GM23338 (cell line): ENCODE data around the gene TNFRSF4. TPM values are rescaled to one million over a fixed set of nuclear protein-coding genes. Genes with fewer than 3 reads are reported as not detected.

Source experiments
- ATAC-seq: fragments of 200-7000 bp; cut with Tn5 transposase; 3 replicates; pipeline ENCODE4 v1.9.1; 2020
- DNase-seq: peaks from one replicate; pipeline ENCODE4 v3.0.0-alpha.2; 2015; ENCODE audit warnings: low spot score
- H2AFZ ChIP-seq: fragments of 200-600 bp; sonication (generic); 2 replicates; pipeline ENCODE4 v1.8.0; 2016; ENCODE audit warnings: antibody characterized with exemption, mild to moderate bottlenecking, moderate library complexity
- H3F3A ChIP-seq: fragments of 200-600 bp; sonication (generic); replicated peaks from 2 replicates; pipeline ENCODE4 v1.8.0; 2017; ENCODE audit warnings: antibody characterized with exemption, mixed run types, low read depth
- H3K27ac ChIP-seq: fragments of 200-600 bp; sonication (generic); 2 replicates; pipeline ENCODE4 v1.6.1; 2016; ENCODE audit warnings: low read depth
- H3K27me3 ChIP-seq: fragments of 200-600 bp; sonication (generic); 2 replicates; pipeline ENCODE4 v1.8.0; 2016; ENCODE audit warnings: mild to moderate bottlenecking, mixed run types, moderate library complexity; ENCODE audit not compliant: insufficient read depth
- H3K36me3 ChIP-seq: fragments of 200-600 bp; sonication (generic); 2 replicates; pipeline ENCODE4 v1.8.0; 2016; ENCODE audit warnings: mild to moderate bottlenecking; ENCODE audit not compliant: insufficient read depth
- H3K4me1 ChIP-seq: fragments of 200-600 bp; sonication (generic); 2 replicates; pipeline ENCODE4 v1.8.0; 2016; ENCODE audit warnings: mild to moderate bottlenecking, moderate library complexity; ENCODE audit not compliant: insufficient read depth
- H3K4me2 ChIP-seq: fragments of 200-600 bp; sonication (generic); 2 replicates; pipeline ENCODE4 v1.7.1; 2017; ENCODE audit warnings: mixed run types
- H3K4me3 ChIP-seq: fragments of 200-600 bp; sonication (generic); 2 replicates; pipeline ENCODE4 v1.6.1; 2016; ENCODE audit warnings: mixed run types
- H3K79me2 ChIP-seq: fragments of 200-600 bp; sonication (generic); replicated peaks from 2 replicates; pipeline ENCODE4 v1.8.0; 2017; ENCODE audit warnings: mild to moderate bottlenecking; ENCODE audit not compliant: insufficient read depth
- H3K9me2 ChIP-seq: fragments of 200-600 bp; sonication (generic); 2 replicates; pipeline ENCODE4 v1.8.0; 2017; ENCODE audit not compliant: insufficient read depth
- H4K20me1 ChIP-seq: fragments of 200-600 bp; sonication (generic); replicated peaks from 2 replicates; pipeline ENCODE4 v1.8.0; 2017; ENCODE audit warnings: mild to moderate bottlenecking; ENCODE audit not compliant: insufficient read depth
- H3K27ac Mint-ChIP-seq: 2 replicates; pipeline ENCODE4 v1.8.0; 2020; ENCODE audit warnings: inconsistent platforms, mild to moderate bottlenecking, moderate library complexity, mixed read lengths
- H3K27me3 Mint-ChIP-seq: 3 replicates; pipeline ENCODE4 v1.8.0; 2022; ENCODE audit warnings: low read depth, mild to moderate bottlenecking, moderate library complexity, mixed read lengths, inconsistent platforms; ENCODE audit not compliant: insufficient read depth, poor library complexity
- H3K36me3 Mint-ChIP-seq: 3 replicates; pipeline ENCODE4 v1.8.0; 2021; ENCODE audit warnings: low read depth, mild to moderate bottlenecking, inconsistent platforms, moderate library complexity, mixed read lengths
- H3K4me1 Mint-ChIP-seq: 3 replicates; pipeline ENCODE4 v1.8.0; 2020; ENCODE audit warnings: mild to moderate bottlenecking, inconsistent platforms, mixed read lengths
- H3K4me3 Mint-ChIP-seq: 3 replicates; pipeline ENCODE4 v1.8.0; 2021; ENCODE audit warnings: moderate library complexity, mild to moderate bottlenecking, inconsistent platforms, mixed read lengths
- H3K9me3 Mint-ChIP-seq: 3 replicates; pipeline ENCODE4 v1.8.0; 2020; ENCODE audit warnings: moderate library complexity, mild to moderate bottlenecking, inconsistent platforms, mixed read lengths
- CREB1 ChIP-seq: fragments of 250-450 bp; sonication (Bioruptor Pico); IDR thresholded peaks from 2 replicates; pipeline ENCODE4 v1.5.0; 2020; ENCODE audit warnings: low read depth, mild to moderate bottlenecking, moderate library complexity
- CTCF ChIP-seq, 2 experiments: fragments of 200-600 bp in 1 of 2; sonication (generic) in 1 of 2; conservative IDR thresholded peaks; 2 replicates each; pipeline versions ENCODE4 v1.5.1 to v1.6.1; 2016 to 2017; ENCODE audit warnings: antibody characterized with exemption in 2 of 2, low read depth in 2 of 2, mild to moderate bottlenecking in 2 of 2, moderate library complexity in 1 of 2
- ETS1 ChIP-seq: IDR thresholded peaks from 2 replicates; pipeline ENCODE4 v1.6.1; 2016; ENCODE audit warnings: antibody characterized with exemption
- EZH2 ChIP-seq: fragments of 200-600 bp; sonication (generic); IDR thresholded peaks from one replicate; pipeline ENCODE4 v1.8.0; 2017; ENCODE audit warnings: antibody characterized with exemption, mild to moderate bottlenecking, low read depth; ENCODE audit not compliant: unreplicated experiment
- JUNB ChIP-seq: IDR thresholded peaks from one replicate; pipeline ENCODE4 v1.6.1; 2016; ENCODE audit warnings: antibody characterized with exemption; ENCODE audit not compliant: unreplicated experiment
- NANOG ChIP-seq: IDR thresholded peaks from 2 replicates; pipeline ENCODE4 v1.6.1; 2016; ENCODE audit warnings: antibody characterized with exemption, borderline replicate concordance
- POLR2AphosphoS5 ChIP-seq: IDR thresholded peaks from 2 replicates; pipeline ENCODE4 v1.6.1; 2016; ENCODE audit warnings: antibody characterized with exemption, low read depth
- REST ChIP-seq: IDR thresholded peaks from one replicate; pipeline ENCODE4 v1.6.1; 2018; ENCODE audit warnings: antibody characterized with exemption; ENCODE audit not compliant: unreplicated experiment
- STAT1 ChIP-seq: IDR thresholded peaks from one replicate; pipeline ENCODE4 v1.6.1; 2016; ENCODE audit warnings: antibody characterized with exemption; ENCODE audit not compliant: unreplicated experiment
- ZNF331 ChIP-seq: fragments of 250-450 bp; sonication (Bioruptor Pico); IDR thresholded peaks from 2 replicates; pipeline ENCODE4 v1.5.0; 2020; ENCODE audit warnings: low read depth, mild to moderate bottlenecking, moderate library complexity
- polyA plus RNA-seq: library from polyadenylated mRNA; unstranded; fragments of >200 nt; fragmentation: Nextera tagmentation; extraction: Ambion mirVana; gene quantifications from 2 replicates; pipeline ENCODE4 v1.2.1, GENCODE V29; 2016
- total RNA-seq: library from RNA; depleted of rRNA; stranded (reverse); fragments of >200 nt; shearing (Covaris generic); gene quantifications from 2 replicates; pipeline ENCODE4 v1.2.3, GENCODE V29; 2014

Gene TNFRSF4
- total and polyA plus RNA-seq, 2 experiments from 2014 or later: not detected

- TF ChIP-seq CREB1 (CRISPR knock-in tag) (no peak), ZNF331 (CRISPR knock-in tag) (no peak), ETS1 (no peak), POLR2AphosphoS5 (no peak), JUNB (no peak), STAT1 (no peak), CTCF (conservative IDR thresholded peaks at IDR 0.05; ENCODE audit: low read depth in 2 of 2) (no peak), REST (no peak), NANOG (no peak)
Observed at GRCh38 chr1:1181129-1181937, 32.6 kb downstream of the TNFRSF4 start (continued).

- Mint-ChIP-seq H3K9me3 (no peaks in the 10 kb centered on the region; the same call in 2 of the 3 replicates), H3K27ac (no peak overlapping the region), H3K4me1 (peaks cover 15% of the 10 kb centered on the region), H3K27me3 (peaks cover 8% of the 10 kb centered on the region), H3K36me3 (no peaks in the 10 kb centered on the region), H3K4me3 (no peak overlapping the region)
- H3K79me2 ChIP-seq: no peaks in the 10 kb centered on the region
- H3K4me1 ChIP-seq: peaks cover 8% of the 10 kb centered on the region; the same call in 1 of the 2 replicates
- H2AFZ ChIP-seq: no peak overlapping the region
- no peak overlapping the region for H3K27ac ChIP-seq
- H3K27me3 ChIP-seq: no peaks in the 10 kb centered on the region
- no peak overlapping the region for H3K4me2 ChIP-seq
- ATAC-seq (peak; percentile 9), DNase-seq (peak; percentile 48)
- H3K36me3 ChIP-seq: no peaks in the 10 kb centered on the region
- H4K20me1 ChIP-seq: no peaks in the 10 kb centered on the region
- no peak overlapping the region for H3K4me3 ChIP-seq
- no peaks in the 10 kb centered on the region for H3F3A ChIP-seq
- H3K9me2 ChIP-seq: no peaks in the 10 kb centered on the region
- TF ChIP-seq REST (no peak), STAT1 (no peak), EZH2 (no peak), JUNB (no peak)
Observed at GRCh38 chr1:1179983-1180861, 33.7 kb downstream of the TNFRSF4 start.
